ENCODE results near the gene ZNF280B. TPM values are rescaled to one million over a fixed set of nuclear protein-coding genes. Genes with fewer than 3 reads are reported as not detected.
A peak's percentile ranks its signal among the peaks of the same experiment; 100 is the strongest.

Gene ZNF280B
- total RNA-seq, 2 experiments from 2014 or later, result 2.3 to 3.0 TPM

DNA sequence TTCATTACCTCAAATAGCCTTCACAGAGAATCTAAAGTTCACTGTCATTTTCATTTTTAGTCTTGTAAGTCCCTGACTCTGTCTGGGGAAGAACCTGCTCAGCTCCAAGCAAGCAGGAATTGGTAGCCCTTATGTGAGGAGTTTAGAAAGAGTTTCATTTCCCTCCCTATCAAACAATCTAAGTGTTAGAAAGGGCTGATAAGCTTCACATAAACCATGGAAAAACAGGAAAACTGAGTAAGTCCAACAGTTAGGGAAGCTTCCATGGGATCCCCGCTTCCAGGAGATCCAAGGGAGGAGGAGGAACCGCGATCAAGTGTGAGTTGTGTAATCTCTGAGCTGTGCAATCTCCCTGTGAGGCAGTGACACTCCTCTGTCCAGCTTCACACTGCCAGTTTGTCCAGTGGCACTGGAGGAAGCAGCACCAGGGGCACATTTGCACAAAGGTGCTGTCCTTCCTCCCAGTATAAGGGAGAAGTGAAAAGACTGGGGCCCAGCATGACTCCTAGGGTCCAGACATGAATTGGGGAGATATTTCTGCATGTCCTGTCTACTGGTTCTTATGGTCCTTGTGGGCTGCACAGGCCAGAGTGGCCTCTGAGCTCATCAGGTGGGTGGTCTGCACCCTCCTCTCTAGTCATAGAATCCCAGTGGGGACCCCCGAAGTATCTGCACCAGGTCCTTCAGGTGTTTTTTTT, 46.2 kb upstream of the ZNF280B start:
- ChIA-PET CTCF (interaction anchor here (0.8 to 1.1 kb wide), 3 partner anchors 11 to 62 kb away, joined by 3 to 4 read pairs (median 3); no protein-coding TSS in a partner anchor), POLR2A (no interaction called here)
- ATAC-seq, result no peak
- Mint-ChIP-seq H3K27ac (no peak overlapping the region), H3K9me3 (no peaks in the 10 kb centered on the region), H3K36me3 (ENCODE audit: low read depth) (no peaks in the 10 kb centered on the region), H3K4me3 (no peak overlapping the region), H3K27me3 (no peaks in the 10 kb centered on the region), H3K4me1 (ENCODE audit: low read depth) (peaks cover 4% of the 10 kb centered on the region)
- no peak for TF ChIP-seq CTCF (IDR thresholded peaks at IDR 0.05)
- intact Hi-C loops (cut with micrococcal nuclease), result no loop called here
- DNase-seq, result no peak

GRCh38 chr22:22553735-22554586, 45.4 kb upstream of the ZNF280B start:
- TF ChIP-seq CTCF (IDR thresholded peaks at IDR 0.05), result no peak
- no peaks in the 10 kb centered on the region for H3K36me3 Mint-ChIP-seq (ENCODE audit: low read depth)
- H3K9me3 Mint-ChIP-seq, result no peaks in the 10 kb centered on the region
- H3K27ac Mint-ChIP-seq, result no peak overlapping the region
- intact Hi-C loops (cut with micrococcal nuclease), result no loop called here
- CTCF ChIA-PET, result interaction anchor here (0.8 to 1.1 kb wide), 3 partner anchors 10 to 62 kb away, joined by 3 to 4 read pairs (median 3); no protein-coding TSS in a partner anchor
- DNase-seq, result no peak
- H3K4me1 Mint-ChIP-seq (ENCODE audit: low read depth), result peaks cover 1% of the 10 kb centered on the region
- H3K4me3 Mint-ChIP-seq, result no peak overlapping the region
- ATAC-seq, result no peak
- peaks cover 1% of the 10 kb centered on the region for H3K27me3 Mint-ChIP-seq
- POLR2A ChIA-PET, result no interaction called here

DNA sequence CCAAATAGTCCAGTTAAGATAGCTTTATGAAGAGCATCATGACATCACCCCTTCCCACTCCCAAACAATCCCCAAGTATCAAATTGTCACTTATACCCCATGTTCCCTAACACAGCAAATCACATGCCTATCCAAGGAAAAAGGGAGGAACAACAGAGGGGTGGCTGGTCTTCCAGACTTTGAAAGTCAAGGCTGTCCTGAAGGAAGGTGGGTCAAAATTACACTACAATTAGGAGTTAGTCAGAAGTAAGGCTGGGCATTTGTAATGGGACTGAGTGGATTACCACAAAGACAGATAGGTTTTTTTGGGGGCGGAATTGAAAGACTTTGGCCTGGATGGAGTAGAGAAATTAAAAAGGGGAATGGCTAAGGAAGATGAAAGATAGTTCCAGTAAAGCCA, 44.6 kb upstream of the ZNF280B start:
- no peak overlapping the region for H3K27ac Mint-ChIP-seq
- CTCF ChIA-PET, result no interaction called here
- no peak for TF ChIP-seq CTCF (IDR thresholded peaks at IDR 0.05)
- no peaks in the 10 kb centered on the region for H3K36me3 Mint-ChIP-seq (ENCODE audit: low read depth)
- ATAC-seq (no peak), DNase-seq (no peak)
- POLR2A ChIA-PET, result no interaction called here
- no peaks in the 10 kb centered on the region for H3K4me1 Mint-ChIP-seq (ENCODE audit: low read depth)
- no peak overlapping the region for H3K4me3 Mint-ChIP-seq
- H3K27me3 Mint-ChIP-seq, result peaks cover 1% of the 10 kb centered on the region
- no peaks in the 10 kb centered on the region for H3K9me3 Mint-ChIP-seq
- intact Hi-C loops (cut with micrococcal nuclease), result no loop called here

- Mint-ChIP-seq H3K9me3 (no peaks in the 10 kb centered on the region), H3K4me1 (ENCODE audit: low read depth) (no peaks in the 10 kb centered on the region), H3K36me3 (ENCODE audit: low read depth) (no peaks in the 10 kb centered on the region), H3K27me3 (peaks cover 1% of the 10 kb centered on the region), H3K4me3 (no peak overlapping the region), H3K27ac (no peak overlapping the region)
- no peak for TF ChIP-seq CTCF (IDR thresholded peaks at IDR 0.05)
- DNase-seq (peak; percentile 12), ATAC-seq (no peak)
- intact Hi-C loops (cut with micrococcal nuclease), result no loop called here
- POLR2A ChIA-PET, result no interaction called here
- CTCF ChIA-PET, result no interaction called here
Measured at GRCh38 chr22:22552630-22553029, 44.1 kb upstream of the ZNF280B start.

All from activated CD8-positive, alpha-beta T cell treated with anti-CD3 and anti-CD28 coated beads for 36 hours (primary cell).